HG03159 (cell line): ENCODE data around the gene TNFSF8.
A peak's percentile ranks its signal among the peaks of the same experiment; 100 is the strongest.

Experiments
- ATAC-seq: cut with Tn5 transposase; IDR thresholded peaks from one replicate; pipeline ENCODE4 v1.9.1; 2021; ENCODE audit warnings: mild to moderate bottlenecking, moderate library complexity; ENCODE audit not compliant: unreplicated experiment

The TNFSF8 gene

GRCh38 chr9:114906922-114907571, 23.3 kb downstream of the TNFSF8 start:
- ATAC-seq, result no peak

- ATAC-seq, result no peak
Measured at GRCh38 chr9:114905170-114905940, 25.0 kb downstream of the TNFSF8 start.

- ATAC-seq, result no peak
Measured at GRCh38 chr9:114902786-114903524, 27.4 kb downstream of the TNFSF8 start.

- ATAC-seq, result no peak
Measured at GRCh38 chr9:114900942-114901802, 29.2 kb downstream of the TNFSF8 start.

GRCh38 chr9:114899995-114900394, 30.4 kb downstream of the TNFSF8 start:
- no peak for ATAC-seq

GRCh38 chr9:114899461-114899860, 30.9 kb downstream of the TNFSF8 start:
- ATAC-seq, result no peak

GRCh38 chr9:114898741-114899140, 31.6 kb downstream of the TNFSF8 start:
- ATAC-seq, result peak; percentile 55

GRCh38 chr9:114897196-114897595, 33.2 kb downstream of the TNFSF8 start:
- ATAC-seq, result no peak

- ATAC-seq, result no peak
Measured at GRCh38 chr9:114896344-114896743, 34.0 kb downstream of the TNFSF8 start.

GRCh38 chr9:114895521-114895991, 34.8 kb downstream of the TNFSF8 start:
- ATAC-seq, result no peak

- no peak for ATAC-seq
Measured at GRCh38 chr9:114894609-114895433, 35.6 kb downstream of the TNFSF8 start.

GRCh38 chr9:114894206-114894605, 36.2 kb downstream of the TNFSF8 start:
- no peak for ATAC-seq

GRCh38 chr9:114893221-114894010, 37.0 kb downstream of the TNFSF8 start:
- ATAC-seq, result peak; percentile 76

GRCh38 chr9:114889802-114890224, 40.6 kb downstream of the TNFSF8 start:
- ATAC-seq, result no peak

- no peak for ATAC-seq
Measured at GRCh38 chr9:114888607-114889006, 41.8 kb downstream of the TNFSF8 start.

GRCh38 chr9:114887963-114888362, 42.4 kb downstream of the TNFSF8 start:
- ATAC-seq, result no peak

- ATAC-seq, result no peak
Measured at GRCh38 chr9:114884787-114885452, 45.5 kb downstream of the TNFSF8 start.

- no peak for ATAC-seq
Measured at GRCh38 chr9:114883709-114884108, 46.7 kb downstream of the TNFSF8 start.
